Calu3 (cell line): Measurements from ENCODE around the gene FAM107B. TPM values are rescaled to one million over a fixed set of nuclear protein-coding genes. Genes with fewer than 3 reads are reported as not detected.

ENCODE experiments used
- BruUV-seq: library from RNA; stranded (reverse); fragments of 400-500 nt; replicated peaks from 2 replicates; lab custom pipeline; 2021; lab: Mats Ljungman, UMichigan
- CTCF ChIA-PET: fragments of 300-600 bp; sonication (Branson Sonifier 250); formaldehyde crosslinking; loops from one replicate; lab custom pipeline; 2022; ENCODE audit warnings: antibody characterized with exemption; lab: Charles Lee
- DNase-seq: peaks from one replicate; pipeline ENCODE4 v3.0.0; 2022
- H3K27ac Mint-ChIP-seq: one replicate; pipeline ENCODE4 v1.8.0; 2022; ENCODE audit warnings: mixed read lengths; ENCODE audit not compliant: unreplicated experiment
- H3K27me3 Mint-ChIP-seq: one replicate; pipeline ENCODE4 v1.8.0; 2022; ENCODE audit warnings: mixed read lengths; ENCODE audit not compliant: unreplicated experiment
- H3K36me3 Mint-ChIP-seq: one replicate; pipeline ENCODE4 v1.8.0; 2022; ENCODE audit warnings: mild to moderate bottlenecking, moderate library complexity, mixed read lengths; ENCODE audit not compliant: insufficient read depth, unreplicated experiment
- H3K4me1 Mint-ChIP-seq: one replicate; pipeline ENCODE4 v1.8.0; 2022; ENCODE audit warnings: mild to moderate bottlenecking, low read depth, mixed read lengths; ENCODE audit not compliant: unreplicated experiment
- H3K4me3 Mint-ChIP-seq: one replicate; pipeline ENCODE4 v1.8.0; 2022; ENCODE audit warnings: mild to moderate bottlenecking, low read depth, moderate library complexity, mixed read lengths; ENCODE audit not compliant: unreplicated experiment
- H3K9me3 Mint-ChIP-seq: one replicate; pipeline ENCODE4 v1.8.0; 2022; ENCODE audit warnings: low read depth, mixed read lengths; ENCODE audit not compliant: unreplicated experiment
- intact Hi-C: fragments of 100-400 bp; cut with micrococcal nuclease; formaldehyde crosslinking; loops from one replicate; pipeline ENCODE4 v1.10.0; 2022; ENCODE audit not compliant: unreplicated experiment
- total RNA-seq: library from RNA; stranded (reverse); gene quantifications from 2 replicates; pipeline ENCODE4 v1.2.3, GENCODE V29; 2022
- TF ChIP-seq, protein P1 (sequence below): fragments of 200-600 bp; IDR thresholded peaks from one replicate; pipeline ENCODE4 v1.8.0; 2022; ENCODE audit warnings: antibody characterized with exemption; ENCODE audit not compliant: unreplicated experiment

FAM107B gene
- total RNA-seq, 1 experiment from 2014 or later, result 168 TPM

DNA sequence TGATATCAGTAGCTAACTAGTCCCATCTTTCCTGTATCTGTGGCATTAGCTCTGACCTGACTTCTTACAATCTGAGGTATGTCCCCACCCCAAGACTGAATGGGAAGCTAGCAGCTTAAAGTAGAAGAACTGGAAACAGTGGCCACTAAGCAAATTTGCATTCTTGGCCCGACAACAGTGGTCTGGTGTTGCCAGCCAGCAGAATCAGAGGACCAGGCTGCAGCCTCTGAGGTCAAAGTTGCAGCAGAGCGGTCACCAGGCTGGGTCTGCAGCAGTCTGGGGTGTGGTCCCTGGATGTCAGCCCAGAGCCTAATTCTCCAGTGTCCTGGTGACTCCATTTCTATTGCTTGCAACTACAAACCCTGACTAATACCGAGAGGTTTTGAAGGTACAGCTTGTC is 26.3 kb downstream of the FAM107B start:
- CTCF ChIA-PET, result interaction anchor here (1.4 kb wide), 1 partner anchor 74 kb away, joined by 4 read pairs; no protein-coding TSS in a partner anchor
- H3K27ac Mint-ChIP-seq, result no peak overlapping the region
- H3K9me3 Mint-ChIP-seq, result peaks cover 6% of the 10 kb centered on the region
- no TSS peak for BruUV-seq
- no peak overlapping the region for H3K4me3 Mint-ChIP-seq
- TF ChIP-seq, protein P1, sequence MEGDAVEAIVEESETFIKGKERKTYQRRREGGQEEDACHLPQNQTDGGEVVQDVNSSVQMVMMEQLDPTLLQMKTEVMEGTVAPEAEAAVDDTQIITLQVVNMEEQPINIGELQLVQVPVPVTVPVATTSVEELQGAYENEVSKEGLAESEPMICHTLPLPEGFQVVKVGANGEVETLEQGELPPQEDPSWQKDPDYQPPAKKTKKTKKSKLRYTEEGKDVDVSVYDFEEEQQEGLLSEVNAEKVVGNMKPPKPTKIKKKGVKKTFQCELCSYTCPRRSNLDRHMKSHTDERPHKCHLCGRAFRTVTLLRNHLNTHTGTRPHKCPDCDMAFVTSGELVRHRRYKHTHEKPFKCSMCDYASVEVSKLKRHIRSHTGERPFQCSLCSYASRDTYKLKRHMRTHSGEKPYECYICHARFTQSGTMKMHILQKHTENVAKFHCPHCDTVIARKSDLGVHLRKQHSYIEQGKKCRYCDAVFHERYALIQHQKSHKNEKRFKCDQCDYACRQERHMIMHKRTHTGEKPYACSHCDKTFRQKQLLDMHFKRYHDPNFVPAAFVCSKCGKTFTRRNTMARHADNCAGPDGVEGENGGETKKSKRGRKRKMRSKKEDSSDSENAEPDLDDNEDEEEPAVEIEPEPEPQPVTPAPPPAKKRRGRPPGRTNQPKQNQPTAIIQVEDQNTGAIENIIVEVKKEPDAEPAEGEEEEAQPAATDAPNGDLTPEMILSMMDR, result no peak
- peak; percentile 48 for DNase-seq
- peaks cover 24% of the 10 kb centered on the region for H3K4me1 Mint-ChIP-seq
- H3K36me3 Mint-ChIP-seq, result peaks cover 5% of the 10 kb centered on the region
- intact Hi-C loops, result loop anchor here (10.0 kb wide), 1 partner anchor 94 kb away; no protein-coding TSS in a partner anchor
- H3K27me3 Mint-ChIP-seq, result no peaks in the 10 kb centered on the region

DNA sequence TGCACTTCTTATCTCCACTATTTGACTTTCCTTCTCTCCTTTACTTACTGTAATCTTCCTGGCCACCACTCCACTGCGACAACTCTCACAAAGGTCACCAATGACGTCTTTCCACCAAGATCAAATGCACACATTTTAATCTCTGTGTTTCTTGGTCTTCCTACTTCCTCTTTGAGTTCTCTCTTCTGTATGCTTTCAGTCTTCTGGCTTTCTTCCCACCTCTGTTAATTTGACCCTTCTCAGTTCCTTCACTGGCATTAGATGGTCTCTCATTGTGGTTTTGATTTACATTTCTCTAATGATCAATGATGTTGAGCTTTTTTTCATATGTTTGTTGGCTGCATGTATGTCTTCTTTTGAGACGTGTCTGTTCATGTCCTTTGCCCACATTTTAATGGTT is 31.9 kb downstream of the FAM107B start:
- Mint-ChIP-seq H3K27ac (peak overlapping the region; percentile 2), H3K4me1 (peaks cover 14% of the 10 kb centered on the region), H3K4me3 (no peak overlapping the region), H3K9me3 (peaks cover 8% of the 10 kb centered on the region), H3K36me3 (no peaks in the 10 kb centered on the region), H3K27me3 (no peaks in the 10 kb centered on the region)
- intact Hi-C loops, result loop anchor here (10.0 kb wide), 1 partner anchor 88 kb away; no protein-coding TSS in a partner anchor
- CTCF ChIA-PET, result no interaction called here
- TF ChIP-seq, protein P1, result no peak
- no peak for DNase-seq
- BruUV-seq, result no TSS peak

DNA sequence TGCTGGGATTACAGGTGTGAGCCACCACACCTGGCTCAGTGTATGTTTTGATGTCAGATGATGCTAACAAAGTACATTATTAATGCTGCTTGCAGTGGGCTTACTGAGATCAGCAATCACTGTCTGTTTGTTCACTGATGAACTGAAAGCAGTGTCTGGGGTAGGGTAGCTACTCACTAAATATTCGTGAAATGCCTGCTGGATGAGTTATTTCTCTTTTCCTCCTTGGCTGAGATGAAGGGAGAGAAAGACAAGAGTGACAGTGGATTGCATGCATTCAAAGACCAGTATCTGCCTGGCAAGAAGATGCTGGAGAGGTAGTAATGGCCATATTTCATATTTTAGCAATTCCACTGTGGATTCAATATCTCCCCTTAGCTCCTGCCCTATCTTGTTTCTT is 32.3 kb downstream of the FAM107B start:
- CTCF ChIA-PET, result no interaction called here
- Mint-ChIP-seq H3K4me3 (no peak overlapping the region), H3K4me1 (peaks cover 11% of the 10 kb centered on the region), H3K27me3 (no peaks in the 10 kb centered on the region), H3K36me3 (no peaks in the 10 kb centered on the region), H3K9me3 (peaks cover 8% of the 10 kb centered on the region), H3K27ac (peak overlapping the region; percentile 2)
- TF ChIP-seq, protein P1, result no peak
- BruUV-seq, result no TSS peak
- no peak for DNase-seq
- intact Hi-C loops, result loop anchor here (10.0 kb wide), 1 partner anchor 88 kb away; no protein-coding TSS in a partner anchor

DNA sequence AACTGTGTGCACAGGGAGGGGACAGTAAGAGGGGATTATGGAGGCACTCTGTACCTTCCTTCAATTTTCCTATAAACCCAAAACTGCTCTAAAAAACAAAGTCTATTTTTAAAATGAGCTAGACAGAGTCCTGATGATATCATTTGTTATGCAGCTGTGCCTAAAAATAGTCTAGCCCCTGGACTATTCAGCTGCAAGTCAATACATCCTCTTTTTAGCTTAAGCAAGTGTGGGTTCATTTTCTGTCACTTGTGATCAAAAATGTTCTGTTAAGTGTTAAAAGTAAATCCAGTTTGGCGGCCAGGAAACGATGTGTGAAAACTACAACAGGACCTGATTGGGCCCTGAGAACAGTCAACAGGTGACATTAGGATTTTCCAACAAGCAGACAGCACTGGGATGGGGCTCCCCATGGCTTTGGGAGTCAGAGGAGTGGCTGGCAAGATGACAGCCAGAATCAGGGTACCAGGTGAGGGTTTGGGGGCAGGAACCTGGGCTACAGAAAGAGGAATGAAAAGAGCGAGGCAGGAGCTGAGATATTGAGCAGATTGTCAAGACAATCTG is 33.9 kb downstream of the FAM107B start:
- Mint-ChIP-seq H3K27me3 (no peaks in the 10 kb centered on the region), H3K36me3 (no peaks in the 10 kb centered on the region), H3K9me3 (peaks cover 8% of the 10 kb centered on the region), H3K4me1 (peaks cover 18% of the 10 kb centered on the region), H3K27ac (no peak overlapping the region), H3K4me3 (no peak overlapping the region)
- intact Hi-C loops, result loop anchor here (10.0 kb wide), 1 partner anchor 86 kb away; no protein-coding TSS in a partner anchor
- TF ChIP-seq, protein P1, result no peak
- BruUV-seq, result no TSS peak
- CTCF ChIA-PET, result no interaction called here
- no peak for DNase-seq
